CD4-positive, alpha-beta T cell treated with Interleukin-21 for 1 hour (primary cell): Measurements from ENCODE around the gene CAMKMT.

Source experiments
- DNase-seq: peaks from one replicate; pipeline ENCODE4 v3.0.0-alpha.2; 2020

CAMKMT gene

GRCh38 chr2:44668336-44668735 is 306.6 kb downstream of the CAMKMT start:
- DNase-seq: no peak

DNA sequence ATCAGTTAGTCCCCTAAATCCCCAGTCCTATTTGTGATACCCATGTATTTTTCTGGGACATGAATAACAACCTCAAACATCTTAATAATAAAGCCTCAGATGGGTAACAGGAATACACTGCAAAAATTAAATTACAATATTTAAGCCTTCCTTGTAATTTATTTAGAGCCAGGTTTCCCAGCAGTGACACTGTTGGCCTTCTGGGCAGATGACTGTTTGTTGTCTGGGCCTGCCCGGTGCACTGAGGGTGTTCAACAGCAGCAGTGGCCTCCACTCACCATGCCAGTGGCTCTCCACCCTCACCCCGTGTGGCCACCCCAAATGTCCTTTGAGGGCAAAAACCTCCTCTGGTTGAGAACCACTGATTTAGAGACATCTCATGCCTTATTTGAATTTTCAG is 309.5 kb downstream of the CAMKMT start:
- DNase-seq: no peak

DNA sequence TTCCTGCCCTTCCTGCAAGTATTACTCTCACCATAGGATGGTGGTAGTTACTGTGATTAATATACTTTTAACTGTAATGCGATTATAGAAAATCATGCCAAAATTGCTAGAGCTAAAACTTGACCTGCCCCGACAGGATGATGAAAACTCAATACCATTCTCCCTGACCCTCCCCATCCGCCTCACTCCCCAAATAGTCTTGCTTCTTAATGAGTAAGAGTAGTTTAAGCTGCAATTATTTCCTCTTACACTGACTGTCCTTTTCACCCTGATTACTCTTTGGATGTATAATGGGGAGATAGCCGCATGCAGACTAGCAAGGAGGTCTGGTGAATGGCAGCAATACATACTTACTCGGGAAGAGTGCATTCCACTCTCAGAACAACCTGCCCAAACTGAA is 310.2 kb downstream of the CAMKMT start:
- no peak for DNase-seq

GRCh38 chr2:44672431-44672830 is 310.7 kb downstream of the CAMKMT start:
- DNase-seq: no peak

DNA sequence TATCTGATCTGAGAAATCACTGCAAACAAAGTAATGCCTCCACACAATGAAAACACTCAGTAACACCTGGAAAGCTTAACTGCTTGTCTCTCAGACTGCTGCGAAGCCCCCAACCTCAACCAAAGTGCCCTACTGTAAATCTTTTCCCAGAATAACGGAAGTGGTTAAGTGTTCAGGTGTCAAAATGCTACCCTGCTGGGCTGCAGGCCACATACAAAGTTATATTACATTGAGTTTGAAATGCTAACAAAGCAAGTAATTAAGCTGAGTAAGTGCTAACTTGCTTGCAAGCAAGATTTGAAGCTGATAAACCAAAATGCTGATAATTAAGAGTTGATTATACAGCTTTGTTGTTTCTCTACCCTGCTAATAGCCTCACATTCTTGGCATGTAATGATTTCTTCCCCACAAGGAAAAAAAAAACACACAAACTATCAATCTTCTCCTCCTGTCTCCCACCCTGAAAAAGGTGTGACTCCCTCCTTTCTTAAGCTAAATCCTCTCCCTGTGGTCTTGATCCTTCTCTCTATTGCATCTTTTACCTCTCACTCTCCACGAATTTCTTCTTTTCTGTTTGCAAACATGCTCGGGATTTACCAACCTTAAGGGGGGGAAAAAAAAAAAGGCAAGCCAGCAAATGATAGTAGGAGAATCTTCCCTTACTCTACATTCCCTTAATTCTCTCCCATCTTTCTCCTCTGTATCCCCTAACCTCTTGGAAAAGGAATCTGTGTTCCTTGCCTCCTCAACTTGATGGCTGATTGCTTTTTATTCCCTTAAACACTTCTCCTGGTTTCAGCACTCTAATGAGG is 312.9 kb downstream of the CAMKMT start:
- DNase-seq: no peak

DNA sequence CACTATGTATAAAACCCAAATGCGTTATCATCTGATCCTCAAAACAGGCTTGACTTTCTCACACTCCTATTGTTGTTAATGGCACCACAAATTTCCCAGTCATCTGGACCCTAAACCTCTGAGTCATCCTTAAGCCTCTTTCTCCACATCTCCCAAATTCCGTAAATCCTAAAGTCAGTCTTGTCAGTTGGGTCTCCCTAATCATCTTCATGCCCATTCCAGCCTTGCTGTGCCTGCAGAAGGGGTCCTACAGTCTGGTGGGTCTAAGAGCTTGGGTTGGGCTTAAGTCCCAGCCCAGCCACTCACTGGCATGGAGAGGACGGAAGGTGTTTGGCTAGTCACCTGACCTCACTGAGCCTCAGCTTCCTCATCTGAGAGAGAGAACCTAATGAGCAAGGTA is 314.6 kb downstream of the CAMKMT start:
- DNase-seq: no peak

- DNase-seq: no peak
Observed at GRCh38 chr2:44679584-44679983, 317.8 kb downstream of the CAMKMT start.

DNA sequence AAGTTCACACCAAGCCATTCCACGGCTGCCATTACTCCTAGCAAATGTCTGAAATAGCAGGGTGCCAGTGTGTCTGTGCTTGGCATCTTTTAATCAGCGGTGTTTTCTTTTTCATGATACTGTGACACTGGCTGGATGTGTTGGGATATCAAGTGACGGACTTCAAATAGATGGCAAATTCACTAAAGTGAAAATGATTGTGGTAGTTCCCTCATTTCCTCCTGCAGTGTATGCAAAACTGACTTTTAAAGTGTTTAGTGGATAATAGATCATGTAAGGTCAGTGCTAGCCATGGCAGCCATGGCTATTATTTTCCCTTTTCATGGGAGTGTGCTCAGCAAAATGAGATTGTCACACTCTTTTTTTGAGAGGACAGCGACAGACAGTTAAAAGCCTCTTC is 318.2 kb downstream of the CAMKMT start:
- DNase-seq: no peak

DNA sequence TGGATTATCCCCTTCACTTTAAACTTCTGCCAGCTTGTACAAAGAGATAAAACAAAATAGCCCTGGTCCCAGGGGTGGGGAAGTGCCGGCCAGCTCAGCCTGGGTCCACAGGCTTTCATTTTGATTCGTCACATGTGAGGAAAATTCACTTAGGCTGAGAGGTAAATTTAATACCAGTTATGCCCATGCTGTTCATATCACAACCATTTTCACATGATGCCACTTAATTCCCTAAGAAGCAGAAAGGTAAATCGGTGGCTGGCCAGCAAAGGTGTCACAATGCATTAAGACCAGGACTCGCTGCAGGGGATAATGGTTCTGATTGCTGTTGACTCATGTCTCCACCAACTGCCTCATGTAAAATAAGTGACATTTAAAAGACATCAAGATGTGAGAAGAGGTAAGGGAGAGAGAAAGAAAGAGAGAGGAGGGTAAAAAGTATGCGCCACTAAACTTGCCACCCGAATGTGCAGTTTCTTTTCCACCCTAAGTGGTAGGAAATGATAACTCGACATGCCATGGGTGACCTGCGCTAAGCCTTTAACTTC is 318.8 kb downstream of the CAMKMT start:
- no peak for DNase-seq

DNA sequence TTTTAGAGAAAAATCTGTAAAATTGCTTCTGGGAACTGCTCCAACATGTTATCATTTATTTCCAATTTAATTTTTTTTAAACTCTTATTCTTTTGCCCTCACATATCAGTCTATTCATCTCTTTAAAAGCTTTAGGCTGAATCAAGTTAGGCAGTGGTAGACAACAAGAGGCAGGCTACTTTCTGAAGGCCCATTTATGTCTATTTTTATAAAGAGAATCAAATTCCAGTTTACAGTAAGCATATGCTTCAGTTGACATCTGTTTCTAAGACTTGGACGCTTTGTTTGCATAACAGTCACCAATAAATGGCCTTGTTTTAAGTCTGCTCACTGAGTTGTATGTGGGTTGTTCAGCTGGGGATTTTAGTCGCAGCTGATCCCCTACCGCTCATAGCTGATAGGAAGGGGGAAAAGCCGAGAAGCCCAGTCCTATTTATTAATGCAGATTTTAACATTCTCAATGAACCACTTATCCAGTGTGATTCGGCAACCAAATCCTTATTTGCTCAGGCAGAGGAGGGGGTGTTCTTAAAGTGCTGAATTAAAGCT is 319.3 kb downstream of the CAMKMT start:
- no peak for DNase-seq

DNA sequence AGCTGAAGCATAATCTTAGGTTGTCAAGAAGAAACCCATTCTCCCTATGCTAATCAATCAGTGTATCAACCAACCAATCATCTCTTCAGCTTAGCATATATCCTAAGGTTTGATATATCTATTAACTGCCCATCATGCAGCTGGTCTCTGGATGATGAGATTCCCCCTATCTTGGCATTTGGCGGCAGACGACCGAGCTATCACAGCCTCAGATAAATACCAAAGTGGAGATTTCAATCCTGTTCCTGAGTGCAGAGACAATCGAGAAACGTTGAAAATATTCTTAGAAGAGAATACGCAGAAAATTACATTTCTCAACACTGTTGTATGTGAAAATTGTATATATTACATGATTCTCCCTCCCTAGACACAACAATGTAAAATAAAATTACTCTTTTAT is 320.7 kb downstream of the CAMKMT start:
- DNase-seq: no peak

GRCh38 chr2:44684559-44684958 is 322.8 kb downstream of the CAMKMT start:
- no peak for DNase-seq

GRCh38 chr2:44686561-44686960 is 324.8 kb downstream of the CAMKMT start:
- no peak for DNase-seq

DNA sequence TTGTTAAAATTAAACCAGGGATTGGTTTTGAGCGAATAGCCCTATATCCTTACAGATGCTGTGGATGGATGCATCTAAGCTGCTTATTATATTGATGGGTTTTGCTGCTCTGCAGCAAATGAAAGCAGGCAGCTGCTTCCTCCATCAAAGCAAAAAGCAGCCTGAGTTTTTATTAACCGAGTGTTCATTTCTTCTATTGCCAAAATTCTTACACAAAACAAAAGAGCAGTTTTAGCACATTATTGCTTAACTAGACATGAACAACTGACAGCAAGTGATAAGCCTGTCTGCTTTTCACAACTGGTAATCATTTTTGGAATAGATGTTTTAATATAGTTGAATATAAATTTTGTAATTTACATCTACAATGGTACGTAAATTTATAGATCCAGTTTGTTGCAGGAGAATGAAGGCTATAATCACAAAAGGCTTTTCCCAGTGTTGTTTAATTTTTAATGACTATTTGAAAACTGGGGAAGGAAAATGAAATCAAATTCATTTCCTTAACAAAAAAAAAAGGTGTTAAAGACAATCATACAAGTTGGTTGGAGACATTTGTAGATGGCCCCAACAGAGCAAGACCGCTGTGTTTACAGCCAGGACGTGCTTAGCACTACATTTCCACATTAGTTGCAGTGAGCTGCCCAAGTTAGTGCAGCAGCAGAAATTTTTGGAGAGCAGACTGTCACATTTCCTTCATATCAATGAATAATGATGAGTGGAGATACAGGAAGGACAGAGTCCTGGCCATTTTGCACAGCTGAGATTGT is 326.1 kb downstream of the CAMKMT start:
- DNase-seq: no peak

DNA sequence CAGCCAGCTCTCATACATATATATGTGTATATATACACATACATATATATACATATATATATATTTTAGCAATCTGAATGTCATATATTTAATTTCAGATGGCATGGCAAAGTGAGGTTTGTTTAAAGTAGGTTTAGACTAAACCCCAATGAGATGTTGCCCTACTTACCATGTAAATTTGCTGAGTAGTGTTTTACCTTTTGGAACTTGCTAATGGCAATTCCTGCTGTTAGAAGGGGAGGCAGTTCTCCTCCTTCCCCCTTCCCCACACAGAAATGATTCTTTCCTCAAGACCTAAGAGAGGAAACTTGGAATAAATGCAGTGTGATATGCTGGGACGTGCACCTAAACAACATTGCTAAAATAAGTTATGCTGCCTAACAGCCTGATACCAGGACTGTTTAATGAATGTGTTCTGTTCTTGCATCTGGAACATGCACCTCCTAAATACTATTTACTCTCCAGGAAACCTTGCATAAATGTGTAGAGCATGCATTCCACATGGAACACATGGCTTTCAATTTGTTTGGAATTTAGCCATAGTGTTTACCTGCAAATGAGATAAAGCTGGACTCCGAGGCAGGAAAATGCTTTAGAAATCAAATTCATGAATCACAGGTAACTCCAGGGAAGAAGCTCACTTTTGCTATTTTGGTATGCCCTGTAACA is 326.8 kb downstream of the CAMKMT start:
- no peak for DNase-seq

DNA sequence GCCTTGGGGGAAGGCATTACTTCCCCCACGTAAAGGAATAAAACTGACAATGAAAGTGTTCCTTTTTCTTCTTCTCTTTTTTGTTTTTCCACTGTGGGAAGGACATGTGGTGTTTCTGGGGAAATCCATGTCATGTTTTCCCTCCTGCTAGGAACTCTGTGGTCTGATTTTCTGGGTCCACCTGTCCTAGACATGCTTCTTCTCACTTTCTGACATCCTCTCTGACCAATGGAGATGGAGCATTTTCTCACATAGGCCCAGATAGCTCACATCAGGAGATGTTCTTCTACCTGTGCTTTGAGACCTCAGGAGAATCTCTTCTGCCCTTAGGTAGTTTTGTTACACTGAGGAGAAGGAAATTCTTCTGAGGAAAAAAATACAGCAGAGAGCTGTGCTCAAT is 327.8 kb downstream of the CAMKMT start:
- no peak for DNase-seq

GRCh38 chr2:44691174-44691785 is 329.5 kb downstream of the CAMKMT start:
- no peak for DNase-seq

- DNase-seq: no peak
Observed at GRCh38 chr2:44692821-44693220, 331.1 kb downstream of the CAMKMT start.

GRCh38 chr2:44700824-44701223 is 339.1 kb downstream of the CAMKMT start:
- DNase-seq: no peak

GRCh38 chr2:44705356-44705755 is 343.6 kb downstream of the CAMKMT start:
- no peak for DNase-seq

GRCh38 chr2:44705876-44706480 is 344.2 kb downstream of the CAMKMT start:
- DNase-seq: no peak
